ENCODE data around the gene SYNE2.

SYNE2 gene

GRCh38 chr14:64197996-64198395 lies 345.2 kb downstream of the SYNE2 start:
- DNase-seq (ENCODE audit: low spot score), result no peak
- Histone ChIP-seq H3K27ac (no peak overlapping the region), H3K4me3 (no peak overlapping the region)
- TF ChIP-seq, protein P1, sequence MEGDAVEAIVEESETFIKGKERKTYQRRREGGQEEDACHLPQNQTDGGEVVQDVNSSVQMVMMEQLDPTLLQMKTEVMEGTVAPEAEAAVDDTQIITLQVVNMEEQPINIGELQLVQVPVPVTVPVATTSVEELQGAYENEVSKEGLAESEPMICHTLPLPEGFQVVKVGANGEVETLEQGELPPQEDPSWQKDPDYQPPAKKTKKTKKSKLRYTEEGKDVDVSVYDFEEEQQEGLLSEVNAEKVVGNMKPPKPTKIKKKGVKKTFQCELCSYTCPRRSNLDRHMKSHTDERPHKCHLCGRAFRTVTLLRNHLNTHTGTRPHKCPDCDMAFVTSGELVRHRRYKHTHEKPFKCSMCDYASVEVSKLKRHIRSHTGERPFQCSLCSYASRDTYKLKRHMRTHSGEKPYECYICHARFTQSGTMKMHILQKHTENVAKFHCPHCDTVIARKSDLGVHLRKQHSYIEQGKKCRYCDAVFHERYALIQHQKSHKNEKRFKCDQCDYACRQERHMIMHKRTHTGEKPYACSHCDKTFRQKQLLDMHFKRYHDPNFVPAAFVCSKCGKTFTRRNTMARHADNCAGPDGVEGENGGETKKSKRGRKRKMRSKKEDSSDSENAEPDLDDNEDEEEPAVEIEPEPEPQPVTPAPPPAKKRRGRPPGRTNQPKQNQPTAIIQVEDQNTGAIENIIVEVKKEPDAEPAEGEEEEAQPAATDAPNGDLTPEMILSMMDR (IDR thresholded peaks at IDR 0.05), result no peak

DNA sequence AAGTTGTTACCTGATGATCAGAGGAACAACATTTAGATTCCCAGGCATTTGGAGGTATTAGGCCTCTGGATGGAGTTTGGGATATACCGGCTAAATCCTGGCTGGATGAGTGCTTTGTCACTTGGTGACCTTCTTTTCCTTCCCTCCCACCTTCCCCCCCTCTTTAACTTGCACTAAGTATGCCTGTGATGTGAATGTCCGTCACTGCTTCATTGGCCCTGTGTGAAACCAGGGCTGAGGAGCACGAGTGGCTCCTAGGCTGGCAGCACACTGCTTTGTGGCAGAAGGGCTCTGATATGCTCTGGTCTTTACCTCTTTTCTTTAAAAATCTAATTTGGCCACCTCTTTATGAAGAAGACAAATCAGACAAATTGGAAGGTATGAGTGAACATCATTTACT lies 345.7 kb downstream of the SYNE2 start:
- DNase-seq (ENCODE audit: low spot score), result no peak
- TF ChIP-seq, protein P1 (IDR thresholded peaks at IDR 0.05), result no peak
- no peak overlapping the region for H3K27ac ChIP-seq
- H3K4me3 ChIP-seq, result no peak overlapping the region

DNA sequence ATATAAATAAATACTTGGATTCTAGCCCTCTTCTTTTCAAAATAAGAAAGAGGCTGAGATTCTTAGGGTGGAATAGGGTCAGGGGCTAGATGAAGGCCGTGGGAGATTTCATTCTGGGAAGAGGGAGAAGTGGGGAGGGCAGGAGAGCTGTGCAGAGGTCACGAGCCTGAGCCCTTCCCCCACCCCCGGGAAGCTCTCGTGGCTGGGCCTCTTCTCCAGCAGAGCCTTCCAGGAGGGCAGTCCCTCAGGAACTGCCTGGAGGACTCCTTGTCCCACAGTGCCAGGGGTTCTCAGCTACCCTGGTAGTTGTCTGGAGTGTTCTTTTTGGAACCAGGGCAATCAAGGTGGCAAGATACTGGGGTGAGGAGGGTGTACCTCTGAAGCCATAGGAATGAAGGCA lies 347.4 kb downstream of the SYNE2 start:
- Histone ChIP-seq H3K4me3 (no peak overlapping the region), H3K27ac (peak overlapping the region in 1 of 2 donors; percentile 9)
- TF ChIP-seq, protein P1 (IDR thresholded peaks at IDR 0.05), result no peak
- DNase-seq (ENCODE audit: low spot score), result no peak

GRCh38 chr14:64201296-64201695 lies 348.5 kb downstream of the SYNE2 start:
- no peak for DNase-seq (ENCODE audit: low spot score)
- Histone ChIP-seq H3K27ac (no peak overlapping the region), H3K4me3 (no peak overlapping the region)
- TF ChIP-seq, protein P1 (IDR thresholded peaks at IDR 0.05), result no peak

GRCh38 chr14:64201921-64202545 lies 349.2 kb downstream of the SYNE2 start:
- TF ChIP-seq, protein P1 (IDR thresholded peaks at IDR 0.05), result no peak
- no peak overlapping the region for H3K27ac ChIP-seq
- DNase-seq (ENCODE audit: low spot score), result no peak
- no peak overlapping the region for H3K4me3 ChIP-seq

DNA sequence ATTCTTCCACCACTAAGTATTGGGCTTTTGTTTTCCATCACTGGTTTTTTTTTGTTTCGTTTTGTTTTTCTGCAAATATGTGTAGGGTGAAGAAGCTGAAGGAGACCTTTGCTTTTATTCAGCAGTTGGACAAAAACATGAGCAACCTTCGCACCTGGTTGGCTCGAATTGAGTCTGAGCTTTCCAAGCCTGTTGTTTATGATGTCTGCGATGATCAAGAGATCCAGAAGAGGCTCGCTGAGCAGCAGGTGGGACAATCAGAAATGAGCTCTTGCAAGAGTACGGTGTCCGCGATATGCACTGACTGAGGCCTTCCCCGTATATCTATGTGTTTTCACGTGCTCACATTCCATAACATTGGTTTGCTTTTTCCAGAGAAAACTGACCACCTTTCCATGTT lies 349.9 kb downstream of the SYNE2 start:
- DNase-seq (ENCODE audit: low spot score), result no peak
- H3K27ac ChIP-seq, result no peak overlapping the region
- TF ChIP-seq, protein P1 (IDR thresholded peaks at IDR 0.05), result no peak

DNA sequence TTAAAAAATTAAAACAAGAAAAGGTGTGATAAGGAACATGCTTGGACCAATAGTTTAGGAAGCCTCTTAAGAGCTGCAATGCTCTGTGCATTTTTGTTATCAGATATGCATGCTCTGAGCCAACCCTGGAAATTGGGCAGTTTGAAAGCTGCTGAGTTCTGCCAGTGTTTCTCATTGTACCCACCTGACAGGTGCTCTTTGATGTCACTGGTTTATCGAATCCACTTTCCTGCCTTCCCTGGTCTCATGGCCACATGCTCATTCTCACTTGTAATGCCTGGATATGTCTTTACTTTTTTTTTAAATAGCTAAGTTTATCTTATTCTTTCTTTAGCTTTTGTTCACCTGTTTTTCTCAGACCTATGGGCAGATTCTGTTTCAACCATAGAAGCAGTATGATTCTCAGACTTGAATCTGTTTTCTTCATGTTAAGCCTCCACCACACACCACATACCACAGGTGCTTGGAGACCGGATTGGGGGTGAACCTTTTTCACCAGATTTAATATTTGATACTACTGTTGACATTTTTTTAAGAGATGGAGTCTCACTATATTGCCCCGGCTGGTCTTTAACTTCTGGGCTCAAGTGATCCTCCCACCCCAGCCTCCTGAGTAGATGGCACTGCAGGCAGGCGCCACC lies 350.7 kb downstream of the SYNE2 start:
- DNase-seq (ENCODE audit: low spot score), result no peak
- no peak overlapping the region for H3K4me3 ChIP-seq
- H3K27ac ChIP-seq, result no peak overlapping the region
- TF ChIP-seq, protein P1 (IDR thresholded peaks at IDR 0.05), result no peak

More for the DNA sequence above, 349.9 kb downstream of the SYNE2 start:
- no peak overlapping the region for H3K4me3 ChIP-seq

All from coronary artery (tissue), 2 donors.